Stomach (tissue), 4 donors: ENCODE data around the gene THTPA.

Source experiments
- POLR2AphosphoS5 ChIP-seq, 3 donors: sonication (generic); formaldehyde crosslinking; IDR thresholded peaks; one replicate each; pipeline ENCODE4 v1.6.1; 2016; ENCODE audit warnings: antibody characterized with exemption in 3 of 3
- TF ChIP-seq, protein P1 (sequence below), 7 experiments: fragments of 450-650 bp in 4 of 7; fragments of 200-600 bp in 3 of 7; sonication (generic) in 3 of 7; IDR thresholded peaks; one replicate each; pipeline ENCODE4 v1.5.1; 2016 to 2019; ENCODE audit warnings: antibody characterized with exemption in 7 of 7, control low read depth in 2 of 7, mild to moderate bottlenecking in 1 of 7

DNA sequence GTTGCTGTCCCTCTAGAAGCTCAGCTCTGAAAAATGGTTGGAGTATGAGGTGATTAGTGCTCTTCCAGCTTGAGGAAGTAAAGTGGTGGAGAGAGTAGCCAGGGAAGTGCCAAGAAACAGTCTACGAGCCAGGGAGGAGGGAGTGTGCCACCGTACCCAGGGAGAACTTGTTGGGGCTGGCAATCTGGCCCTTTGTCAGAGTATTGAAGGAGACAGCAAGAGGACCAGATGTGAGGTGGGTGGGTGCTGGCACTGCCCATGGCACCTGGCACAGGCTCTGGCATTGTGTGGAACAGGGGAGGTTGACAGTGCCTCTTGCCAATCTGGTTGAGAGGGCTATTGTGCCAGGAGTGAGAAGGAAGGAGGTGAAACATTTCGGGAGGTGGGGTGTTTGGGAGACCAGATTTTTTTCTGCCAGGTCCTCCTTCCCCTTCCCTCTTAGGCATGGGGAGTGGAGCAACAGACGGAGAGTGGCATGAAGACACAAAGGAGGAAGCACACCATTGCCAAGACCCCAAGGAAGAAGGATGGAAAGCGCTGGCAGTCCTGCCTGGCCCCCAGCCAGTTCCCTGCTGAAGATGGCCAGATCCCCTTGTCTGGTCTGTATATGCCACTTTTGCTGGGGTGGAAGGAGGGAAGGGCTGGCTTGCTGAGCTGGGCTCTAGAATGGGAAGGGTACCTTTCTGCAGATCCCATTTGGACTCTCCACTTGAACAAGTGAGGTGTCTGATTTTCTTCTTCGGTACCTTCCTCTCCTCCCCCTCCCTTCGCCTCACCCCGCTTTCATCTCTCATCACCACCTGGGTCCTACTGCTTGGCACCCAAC lies 42.0 kb upstream of the THTPA start:
- TF ChIP-seq, protein P1, sequence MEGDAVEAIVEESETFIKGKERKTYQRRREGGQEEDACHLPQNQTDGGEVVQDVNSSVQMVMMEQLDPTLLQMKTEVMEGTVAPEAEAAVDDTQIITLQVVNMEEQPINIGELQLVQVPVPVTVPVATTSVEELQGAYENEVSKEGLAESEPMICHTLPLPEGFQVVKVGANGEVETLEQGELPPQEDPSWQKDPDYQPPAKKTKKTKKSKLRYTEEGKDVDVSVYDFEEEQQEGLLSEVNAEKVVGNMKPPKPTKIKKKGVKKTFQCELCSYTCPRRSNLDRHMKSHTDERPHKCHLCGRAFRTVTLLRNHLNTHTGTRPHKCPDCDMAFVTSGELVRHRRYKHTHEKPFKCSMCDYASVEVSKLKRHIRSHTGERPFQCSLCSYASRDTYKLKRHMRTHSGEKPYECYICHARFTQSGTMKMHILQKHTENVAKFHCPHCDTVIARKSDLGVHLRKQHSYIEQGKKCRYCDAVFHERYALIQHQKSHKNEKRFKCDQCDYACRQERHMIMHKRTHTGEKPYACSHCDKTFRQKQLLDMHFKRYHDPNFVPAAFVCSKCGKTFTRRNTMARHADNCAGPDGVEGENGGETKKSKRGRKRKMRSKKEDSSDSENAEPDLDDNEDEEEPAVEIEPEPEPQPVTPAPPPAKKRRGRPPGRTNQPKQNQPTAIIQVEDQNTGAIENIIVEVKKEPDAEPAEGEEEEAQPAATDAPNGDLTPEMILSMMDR (IDR thresholded peaks at IDR 0.05), result no peak
- no peak for TF ChIP-seq POLR2AphosphoS5 (IDR thresholded peaks at IDR 0.05)
